Activated T-helper 2 cell treated with anti-CD3 and anti-CD28 coated beads, Interferon-gamma antibody, Interleukin-2, Interleukin-4, amounts not matched to agents 10 μg/mL and 5 μg/mL and 100 μg/mL, durations not matched to agents 14 hours and 24 hours and 36 hours (primary cell): ENCODE measurements around the gene ILKAP. TPM values are rescaled to one million over a fixed set of nuclear protein-coding genes. Genes with fewer than 3 reads are reported as not detected.

Source experiments
- DNase-seq: peaks from one replicate; pipeline ENCODE4 v3.0.0; 2021; ENCODE audit warnings: low spot score
- H3K27ac Mint-ChIP-seq: one replicate; pipeline ENCODE4 v1.8.0; 2021; ENCODE audit warnings: mixed read lengths
- H3K27me3 Mint-ChIP-seq: one replicate; pipeline ENCODE4 v1.8.0; 2021; ENCODE audit warnings: low read depth, mixed read lengths
- H3K36me3 Mint-ChIP-seq: one replicate; pipeline ENCODE4 v1.8.0; 2021; ENCODE audit warnings: low read depth, mixed read lengths
- H3K4me1 Mint-ChIP-seq: one replicate; pipeline ENCODE4 v1.8.0; 2021; ENCODE audit warnings: low read depth, mixed read lengths
- H3K4me3 Mint-ChIP-seq: one replicate; pipeline ENCODE4 v1.8.0; 2021; ENCODE audit warnings: low read depth, mild to moderate bottlenecking, moderate library complexity, mixed read lengths
- H3K9me3 Mint-ChIP-seq: one replicate; pipeline ENCODE4 v1.8.0; 2021; ENCODE audit warnings: mixed read lengths
- intact Hi-C: fragments of 100-400 bp; cut with micrococcal nuclease; formaldehyde crosslinking; loops from one replicate; pipeline ENCODE4 v1.15.1; 2023
- total RNA-seq: library from RNA; stranded (reverse); gene quantifications from 2 replicates; pipeline ENCODE4 v1.2.3, GENCODE V29; 2022

ILKAP gene
- total RNA-seq, 1 donor from 2014 or later = 67.1 TPM

DNA sequence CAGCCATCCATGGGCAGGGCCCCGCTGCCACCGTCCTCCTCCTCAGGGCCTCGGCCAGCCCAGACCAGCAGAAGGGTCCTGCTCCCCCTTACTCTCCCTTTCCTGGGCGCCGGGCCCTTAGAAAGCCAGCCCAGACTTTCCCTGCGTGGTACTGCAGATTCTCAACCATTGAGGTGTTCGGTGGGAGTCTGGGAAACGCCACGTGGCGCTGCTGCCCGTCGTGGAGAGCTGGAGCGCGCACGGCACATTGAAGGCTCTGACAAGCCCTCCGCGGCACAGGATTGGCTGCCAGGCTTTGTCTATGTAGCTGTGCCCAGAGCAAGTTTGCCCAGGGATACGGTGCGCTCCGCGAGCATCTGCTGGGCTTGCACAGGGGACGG is 75.4 kb downstream of the ILKAP start:
- no peaks in the 10 kb centered on the region for H3K36me3 Mint-ChIP-seq
- H3K27ac Mint-ChIP-seq = no peak overlapping the region
- no peak overlapping the region for H3K4me3 Mint-ChIP-seq
- H3K9me3 Mint-ChIP-seq = no peaks in the 10 kb centered on the region
- no peaks in the 10 kb centered on the region for H3K27me3 Mint-ChIP-seq
- intact Hi-C loops = no loop called here
- H3K4me1 Mint-ChIP-seq = no peaks in the 10 kb centered on the region
- no peak for DNase-seq

GRCh38 chr2:238127165-238128060 is 76.1 kb downstream of the ILKAP start:
- H3K27ac Mint-ChIP-seq = no peak overlapping the region
- intact Hi-C loops = no loop called here
- H3K27me3 Mint-ChIP-seq = no peaks in the 10 kb centered on the region

GRCh38 chr2:238126775-238127164 is 76.7 kb downstream of the ILKAP start:
- no peaks in the 10 kb centered on the region for H3K4me1 Mint-ChIP-seq
- H3K36me3 Mint-ChIP-seq = no peaks in the 10 kb centered on the region
- H3K4me3 Mint-ChIP-seq = no peak overlapping the region
- no peak for DNase-seq
- no peaks in the 10 kb centered on the region for H3K27me3 Mint-ChIP-seq
- H3K9me3 Mint-ChIP-seq = no peaks in the 10 kb centered on the region
- intact Hi-C loops = no loop called here
- no peak overlapping the region for H3K27ac Mint-ChIP-seq

More at GRCh38 chr2:238127165-238128060, 76.1 kb downstream of the ILKAP start:
- no peak for DNase-seq
- Mint-ChIP-seq H3K4me1 (no peaks in the 10 kb centered on the region), H3K36me3 (no peaks in the 10 kb centered on the region), H3K9me3 (no peaks in the 10 kb centered on the region), H3K4me3 (no peak overlapping the region)

GRCh38 chr2:238126338-238126737 is 77.2 kb downstream of the ILKAP start:
- Mint-ChIP-seq H3K27ac (no peak overlapping the region), H3K4me1 (no peaks in the 10 kb centered on the region), H3K36me3 (no peaks in the 10 kb centered on the region), H3K9me3 (no peaks in the 10 kb centered on the region), H3K27me3 (no peaks in the 10 kb centered on the region), H3K4me3 (no peak overlapping the region)
- intact Hi-C loops = no loop called here
- DNase-seq = no peak

- Mint-ChIP-seq H3K27ac (no peak overlapping the region), H3K4me3 (no peak overlapping the region), H3K36me3 (no peaks in the 10 kb centered on the region), H3K9me3 (no peaks in the 10 kb centered on the region), H3K27me3 (no peaks in the 10 kb centered on the region), H3K4me1 (no peaks in the 10 kb centered on the region)
- DNase-seq = no peak
- intact Hi-C loops = no loop called here
Observed at GRCh38 chr2:238125127-238125885, 78.2 kb downstream of the ILKAP start.

GRCh38 chr2:238124488-238125126 is 78.9 kb downstream of the ILKAP start:
- no peak overlapping the region for H3K4me3 Mint-ChIP-seq
- H3K27ac Mint-ChIP-seq = no peak overlapping the region
- H3K4me1 Mint-ChIP-seq = no peaks in the 10 kb centered on the region
- no peaks in the 10 kb centered on the region for H3K9me3 Mint-ChIP-seq
- intact Hi-C loops = no loop called here
- no peaks in the 10 kb centered on the region for H3K36me3 Mint-ChIP-seq
- no peak for DNase-seq
- H3K27me3 Mint-ChIP-seq = no peaks in the 10 kb centered on the region

DNA sequence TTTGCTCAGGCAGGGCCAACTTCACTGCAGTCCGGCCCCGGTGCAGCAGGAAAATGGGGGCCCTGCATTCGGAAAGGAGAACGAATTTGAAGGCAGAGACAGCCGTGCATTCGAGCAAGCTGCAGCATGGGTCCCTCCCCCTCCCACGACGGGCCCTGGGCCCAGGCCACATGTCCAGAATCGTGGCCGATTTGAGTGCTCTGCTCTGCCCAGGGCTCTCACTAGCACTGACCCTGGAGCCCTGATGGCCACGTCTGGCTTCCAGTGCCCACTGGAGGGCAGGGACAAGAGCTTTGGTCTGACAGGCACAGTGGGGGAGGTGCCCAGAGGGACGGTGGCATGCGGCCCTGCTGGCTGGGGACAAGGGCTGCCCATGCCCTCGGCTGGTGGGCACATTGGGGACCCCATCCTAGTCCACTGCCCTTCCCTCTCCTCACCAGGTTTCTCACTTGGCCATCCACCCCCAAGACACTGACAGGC is 79.5 kb downstream of the ILKAP start:
- no peak overlapping the region for H3K27ac Mint-ChIP-seq
- H3K4me3 Mint-ChIP-seq = no peak overlapping the region

DNA sequence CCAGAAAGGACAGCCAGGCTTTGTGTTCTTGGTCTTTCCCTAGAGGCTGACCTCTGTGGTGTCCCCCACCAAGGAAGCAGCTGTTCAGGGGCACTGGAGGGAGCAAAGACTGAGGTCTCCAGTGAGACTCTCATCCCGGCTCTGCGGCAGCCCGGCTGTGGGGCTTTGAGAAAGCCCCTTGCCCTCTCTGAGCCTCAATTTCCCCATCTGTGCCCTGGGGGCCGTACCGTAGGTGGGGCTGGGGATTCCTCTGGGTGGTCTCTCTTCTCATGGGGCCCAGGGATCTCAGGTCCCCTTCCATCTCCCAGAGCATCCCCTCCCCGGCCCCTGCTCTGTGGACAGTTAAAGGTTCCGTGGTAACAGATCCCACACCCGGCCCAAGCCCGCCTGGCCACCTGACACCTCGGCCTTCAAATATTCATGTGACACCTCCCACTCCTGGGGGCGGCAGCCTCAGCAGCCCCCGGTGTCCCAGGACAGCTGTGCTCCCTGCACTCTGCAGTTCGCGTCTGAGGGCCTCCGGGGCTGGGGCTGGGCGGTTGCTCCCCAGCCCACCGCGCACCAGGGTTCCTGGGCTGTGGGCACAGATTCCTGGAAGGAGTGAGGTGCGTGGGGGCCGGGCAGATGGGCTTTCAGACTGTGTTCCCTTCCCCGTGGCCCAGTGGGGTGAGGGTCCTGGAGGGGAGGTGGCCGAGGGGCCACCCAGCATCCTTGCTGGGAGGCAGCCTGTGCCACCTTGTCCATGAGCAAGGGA is 80.1 kb downstream of the ILKAP start:
- no peaks in the 10 kb centered on the region for H3K4me1 Mint-ChIP-seq
- intact Hi-C loops = no loop called here
- no peaks in the 10 kb centered on the region for H3K9me3 Mint-ChIP-seq
- no peak overlapping the region for H3K27ac Mint-ChIP-seq
- no peak for DNase-seq
- H3K36me3 Mint-ChIP-seq = no peaks in the 10 kb centered on the region
- H3K27me3 Mint-ChIP-seq = peaks cover 4% of the 10 kb centered on the region
- no peak overlapping the region for H3K4me3 Mint-ChIP-seq

More for the DNA sequence above, 79.5 kb downstream of the ILKAP start:
- no peaks in the 10 kb centered on the region for H3K4me1 Mint-ChIP-seq
- H3K9me3 Mint-ChIP-seq = no peaks in the 10 kb centered on the region
- H3K36me3 Mint-ChIP-seq = no peaks in the 10 kb centered on the region
- intact Hi-C loops = no loop called here
- no peaks in the 10 kb centered on the region for H3K27me3 Mint-ChIP-seq
- no peak for DNase-seq

- peaks cover 7% of the 10 kb centered on the region for H3K27me3 Mint-ChIP-seq
- intact Hi-C loops = no loop called here
- H3K36me3 Mint-ChIP-seq = no peaks in the 10 kb centered on the region
- DNase-seq = no peak
- H3K27ac Mint-ChIP-seq = no peak overlapping the region
- H3K4me1 Mint-ChIP-seq = no peaks in the 10 kb centered on the region
- no peak overlapping the region for H3K4me3 Mint-ChIP-seq
- H3K9me3 Mint-ChIP-seq = no peaks in the 10 kb centered on the region
Observed at GRCh38 chr2:238122287-238123217, 80.9 kb downstream of the ILKAP start.

- Mint-ChIP-seq H3K36me3 (no peaks in the 10 kb centered on the region), H3K27ac (no peak overlapping the region), H3K27me3 (peaks cover 8% of the 10 kb centered on the region), H3K4me3 (no peak overlapping the region), H3K4me1 (no peaks in the 10 kb centered on the region), H3K9me3 (no peaks in the 10 kb centered on the region)
- intact Hi-C loops = no loop called here
- DNase-seq = no peak
Observed at GRCh38 chr2:238121511-238122286, 81.8 kb downstream of the ILKAP start.
